Regular cardiac myocyte (primary cell): ENCODE data around the gene RNU7-1. TPM values are rescaled to one million over a fixed set of nuclear protein-coding genes. Genes with fewer than 3 reads are reported as not detected.

Source experiments
- total RNA-seq: library from RNA; depleted of rRNA; stranded (reverse); fragments of >200 nt; gene quantifications from 2 replicates; pipeline ENCODE4 v1.2.3, GENCODE V29; 2014

The RNU7-1 gene
- not detected in 2 replicates for total RNA-seq

DNA sequence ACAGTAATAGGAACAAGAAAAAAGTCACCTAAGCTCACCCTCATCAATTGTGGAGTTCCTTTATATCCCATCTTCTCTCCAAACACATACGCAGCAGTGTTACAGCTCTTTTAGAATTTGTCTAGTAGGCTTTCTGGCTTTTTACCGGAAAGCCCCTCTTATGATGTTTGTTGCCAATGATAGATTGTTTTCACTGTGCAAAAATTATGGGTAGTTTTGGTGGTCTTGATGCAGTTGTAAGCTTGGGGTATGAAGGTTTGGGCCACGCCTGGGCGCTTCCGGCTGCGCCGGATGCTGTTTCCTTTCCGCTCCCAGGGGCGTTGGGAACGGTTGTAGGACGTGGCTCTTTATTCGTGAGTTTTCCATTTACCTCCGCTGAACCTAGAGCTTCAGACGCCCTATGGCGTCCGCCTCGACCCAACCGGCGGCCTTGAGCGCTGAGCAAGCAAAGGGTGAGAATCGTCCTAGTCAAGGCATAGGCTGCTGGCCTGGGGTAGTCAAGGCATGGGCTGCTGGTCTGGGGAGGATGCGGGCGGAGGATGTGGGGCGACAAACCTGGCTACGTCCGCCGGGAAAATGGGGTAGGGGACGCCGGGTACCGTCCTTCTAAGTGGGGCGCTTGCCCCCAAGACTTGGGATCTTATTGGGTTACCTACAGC, at the start of gene RNU7-1, which contains the start of gene C12orf57:
TSS of gene RNU7-1 (plus strand) at position 95 of the 659 bp plus-strand sequence.
TSS of gene C12orf57 (plus strand) at position 301 of the 659 bp plus-strand sequence. CDS start at position 401, 100 bp downstream.

DNA sequence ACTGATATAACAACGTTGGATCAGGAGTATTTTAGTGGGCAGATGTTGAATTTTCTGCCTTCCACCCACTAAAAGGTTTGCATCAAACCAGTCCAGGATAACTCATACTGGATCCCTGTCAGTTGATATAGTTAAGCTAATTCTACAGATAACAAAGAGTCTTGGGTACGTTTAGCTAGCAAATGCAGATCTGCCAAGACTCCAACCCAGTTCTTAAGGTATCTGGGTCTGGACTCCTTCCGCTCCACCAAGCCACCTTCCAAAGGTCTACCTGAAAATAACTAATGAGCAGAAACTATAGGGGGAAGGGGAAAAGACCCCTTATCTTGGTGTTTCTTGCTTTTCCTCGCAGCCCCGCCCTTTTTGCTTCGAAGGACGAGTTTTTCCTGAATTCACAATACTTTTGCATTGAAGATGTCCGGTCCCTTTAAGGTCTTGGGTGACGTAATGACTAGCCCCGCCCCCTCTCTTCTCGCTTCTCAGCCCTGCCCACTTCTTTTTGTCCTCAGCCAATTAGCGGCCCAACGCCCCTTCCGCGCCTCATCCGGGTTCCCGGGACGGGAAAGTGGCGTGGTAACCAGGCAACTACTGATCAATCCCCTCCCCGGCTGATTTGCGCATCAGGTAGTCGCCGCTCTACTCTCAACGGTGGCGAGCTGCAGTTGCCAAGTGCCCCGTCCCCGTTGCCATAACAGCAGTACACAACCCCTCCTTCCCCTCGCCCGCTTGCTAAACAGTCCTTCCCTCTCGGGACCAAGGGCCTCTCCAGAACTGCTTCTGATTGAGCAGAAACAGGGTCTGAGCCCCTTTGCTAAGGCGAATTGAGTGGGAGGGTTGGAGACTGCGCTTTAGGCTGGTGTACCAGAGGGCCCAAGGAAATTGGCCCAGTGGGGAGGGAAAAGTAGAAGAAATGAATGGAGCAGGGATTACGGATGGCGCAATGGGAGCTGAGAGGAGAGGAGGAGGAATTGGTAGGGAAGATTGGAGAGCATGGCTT, 39.0 kb upstream of the RNU7-1 start, which contains the start of gene LRRC23:
TSS of gene LRRC23 (plus strand) at position 543 of the 997 bp plus-strand sequence. CDS start 812 bp downstream, outside the sequence.

DNA sequence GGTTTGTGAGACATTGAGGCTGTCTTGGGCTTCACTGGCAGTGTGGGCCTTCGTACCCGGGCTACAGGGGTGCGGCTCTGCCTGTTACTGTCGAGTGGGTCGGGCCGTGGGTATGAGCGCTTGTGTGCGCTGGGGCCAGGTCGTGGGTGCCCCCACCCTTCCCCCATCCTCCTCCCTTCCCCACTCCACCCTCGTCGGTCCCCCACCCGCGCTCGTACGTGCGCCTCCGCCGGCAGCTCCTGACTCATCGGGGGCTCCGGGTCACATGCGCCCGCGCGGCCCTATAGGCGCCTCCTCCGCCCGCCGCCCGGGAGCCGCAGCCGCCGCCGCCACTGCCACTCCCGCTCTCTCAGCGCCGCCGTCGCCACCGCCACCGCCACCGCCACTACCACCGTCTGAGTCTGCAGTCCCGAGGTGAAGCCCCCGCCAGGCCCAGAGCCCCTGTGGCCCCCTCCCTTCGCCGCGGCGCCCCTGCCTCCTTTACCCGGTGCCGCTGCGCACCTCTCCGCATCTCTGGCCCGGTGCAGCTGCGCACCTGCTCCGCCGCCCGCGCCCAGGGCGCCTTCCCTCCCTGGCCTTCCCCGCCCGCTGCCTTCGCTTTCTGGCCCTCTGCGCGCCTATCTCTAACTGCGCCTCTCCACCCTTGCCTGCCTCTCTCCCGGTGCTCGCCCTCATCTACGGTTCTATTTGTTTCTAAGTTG, 29.2 kb upstream of the RNU7-1 start, which contains the start of gene ENO2:
TSS of gene ENO2 (plus strand) at position 335 of the 701 bp plus-strand sequence. CDS start 1,253 bp downstream, outside the sequence.

DNA sequence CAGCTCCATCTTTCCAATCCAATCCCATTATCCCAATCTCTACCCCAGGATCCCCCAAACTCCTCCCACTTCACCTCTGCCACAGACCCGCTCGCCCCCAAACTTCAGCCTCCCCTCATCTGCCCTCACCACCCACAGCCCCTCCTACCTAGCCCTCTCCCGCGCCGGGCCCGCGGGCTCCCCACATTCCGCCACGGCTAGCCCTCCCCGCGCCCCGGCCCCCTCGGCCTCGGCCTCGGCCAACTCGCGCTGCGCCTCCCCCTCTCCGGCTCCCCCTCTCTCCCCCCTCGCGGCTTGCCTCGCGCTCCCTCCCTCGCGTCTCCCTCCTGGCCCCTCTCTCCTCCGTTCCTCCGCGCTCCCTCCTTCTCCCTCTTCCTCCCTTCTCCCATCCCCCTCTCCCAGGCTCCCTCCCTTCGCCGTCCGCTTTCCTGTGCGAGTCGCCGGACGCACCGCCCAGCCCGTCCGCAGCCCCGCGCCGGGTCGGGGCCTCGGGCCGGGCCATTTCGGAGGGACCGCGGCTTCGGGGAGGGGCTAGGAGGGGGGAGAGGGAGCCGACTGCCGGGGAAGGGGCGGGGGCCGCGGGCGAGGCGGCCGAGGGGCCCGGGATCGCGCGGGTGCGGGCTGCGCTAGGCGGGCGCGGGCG, 16.1 kb upstream of the RNU7-1 start, which contains the start of gene ATN1:
TSS of gene ATN1 (plus strand) at position 581 of the 643 bp plus-strand sequence. CDS start 6,043 bp downstream, outside the sequence.

DNA sequence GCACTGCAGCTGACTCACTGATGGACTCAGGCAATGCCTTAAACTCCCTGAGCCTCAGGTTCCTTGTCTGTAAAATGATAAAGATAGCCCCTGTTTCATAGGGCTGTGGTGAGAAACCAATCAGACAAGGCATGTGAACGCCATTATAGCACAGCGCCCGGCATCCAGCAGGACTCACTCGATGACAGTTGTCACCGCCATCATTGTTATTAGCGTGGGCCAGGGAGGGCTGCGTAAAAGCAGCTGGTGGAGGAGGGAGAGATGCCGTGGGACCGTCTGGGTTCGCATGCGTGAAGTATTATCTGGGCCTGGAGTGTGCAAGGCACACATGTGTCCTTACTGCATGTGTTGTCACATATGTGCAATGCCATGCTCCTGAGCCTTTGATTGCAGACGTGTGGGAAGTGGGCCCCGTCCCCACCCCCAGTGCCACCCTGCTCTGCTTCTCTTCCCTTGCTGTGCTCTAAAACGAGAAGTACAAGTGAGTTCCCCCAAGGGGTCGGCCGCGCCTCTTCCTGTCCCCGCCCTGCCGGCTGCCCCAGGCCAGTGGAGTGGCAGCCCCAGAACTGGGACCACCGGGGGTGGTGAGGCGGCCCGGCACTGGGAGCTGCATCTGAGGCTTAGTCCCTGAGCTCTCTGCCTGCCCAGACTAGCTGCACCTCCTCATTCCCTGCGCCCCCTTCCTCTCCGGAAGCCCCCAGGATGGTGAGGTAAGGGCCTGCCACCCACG, 7.4 kb downstream of the RNU7-1 start, which contains the start of gene PTPN6:
TSS of gene PTPN6 (plus strand) at position 546 of the 730 bp plus-strand sequence. CDS start at position 703, 157 bp downstream.

Other genes with a start within 250 kb of the RNU7-1 start
- under 0.01 TPM in 2 replicates for gene PIANP, start 243.0 kb upstream of the RNU7-1 start, total RNA-seq
- 87.9 and 100 TPM in 2 replicates for gene COPS7A, start 219.8 kb upstream of the RNU7-1 start, total RNA-seq
- gene MLF2, start 190.7 kb upstream of the RNU7-1 start, total RNA-seq, result 147 and 175 TPM in 2 replicates
- 17.2 and 38.0 TPM in 2 replicates for gene PTMS, start 177.5 kb upstream of the RNU7-1 start, total RNA-seq
- gene LAG3, start 171.3 kb upstream of the RNU7-1 start, total RNA-seq, result not detected in 2 replicates
- gene CD4, start 154.3 kb upstream of the RNU7-1 start, total RNA-seq, result 0.28 and 0.58 TPM in 2 replicates
- gene GPR162, start 122.0 kb upstream of the RNU7-1 start, total RNA-seq, result 0.96 and 2.5 TPM in 2 replicates
- 79.6 and 124 TPM in 2 replicates for gene P3H3, start 115.4 kb upstream of the RNU7-1 start, total RNA-seq
- 1.4 and 2.5 TPM in 2 replicates for gene GNB3, start 102.9 kb upstream of the RNU7-1 start, total RNA-seq
- 5.6 and 29.7 TPM in 2 replicates for gene CDCA3, start 92.5 kb upstream of the RNU7-1 start, total RNA-seq
- 77.8 and 123 TPM in 2 replicates for gene USP5, start 91.7 kb upstream of the RNU7-1 start, total RNA-seq
- gene TPI1, start 76.3 kb upstream of the RNU7-1 start, total RNA-seq, result 1,644 and 1,719 TPM in 2 replicates
- 3.6 and 4.2 TPM in 2 replicates for gene SPSB2, start 70.5 kb upstream of the RNU7-1 start, total RNA-seq
- 8.6 and 18.0 TPM in 2 replicates for gene LRRC23, start 39.0 kb upstream of the RNU7-1 start, total RNA-seq
- gene ENO2, start 29.2 kb upstream of the RNU7-1 start, total RNA-seq, result 40.8 and 66.8 TPM in 2 replicates
- gene ATN1, start 15.9 kb upstream of the RNU7-1 start, total RNA-seq, result 4.4 and 9.0 TPM in 2 replicates
- gene C12orf57, start 206 bp downstream of the RNU7-1 start, total RNA-seq, result 75.3 and 141 TPM in 2 replicates
- under 0.01 TPM in 1 of 2 replicates, not detected in the other for gene PTPN6, start 7.5 kb downstream of the RNU7-1 start, total RNA-seq
- 149 and 175 TPM in 2 replicates for gene PHB2, start 26.8 kb downstream of the RNU7-1 start, total RNA-seq
- gene EMG1, start 27.1 kb downstream of the RNU7-1 start, total RNA-seq, result 49.3 and 94.9 TPM in 2 replicates
- gene LPCAT3, start 74.7 kb downstream of the RNU7-1 start, total RNA-seq, result 5.9 and 9.2 TPM in 2 replicates
- gene C1S, start 116.9 kb downstream of the RNU7-1 start, total RNA-seq, result 24.7 and 213 TPM in 2 replicates
- 11.7 and 106 TPM in 2 replicates for gene C1R, start 148.6 kb downstream of the RNU7-1 start, total RNA-seq
- gene C1RL, start 165.4 kb downstream of the RNU7-1 start, total RNA-seq, result 7.1 and 37.2 TPM in 2 replicates
- 0.19 TPM in 1 of 2 replicates, not detected in the other for gene RBP5, start 185.1 kb downstream of the RNU7-1 start, total RNA-seq
- 6.7 and 8.2 TPM in 2 replicates for gene CLSTN3, start 186.6 kb downstream of the RNU7-1 start, total RNA-seq
- gene PEX5, start 245.9 kb downstream of the RNU7-1 start, total RNA-seq, result 20.3 and 29.9 TPM in 2 replicates